WTC11 (cell line): ENCODE measurements around the gene MERTK. TPM values are rescaled to one million over a fixed set of nuclear protein-coding genes. Genes with fewer than 3 reads are reported as not detected.

Source experiments
- ATAC-seq: fragments of 200-7000 bp; cut with Tn5 transposase; 2 replicates; pipeline ENCODE4 v1.10.0; 2021; ENCODE audit warnings: mild to moderate bottlenecking, moderate library complexity
- CTCF ChIA-PET: fragments of 300-600 bp; sonication (Branson Sonifier 250); formaldehyde crosslinking; loops from one replicate; lab custom pipeline; 2021; ENCODE audit warnings: antibody characterized with exemption; lab: Charles Lee
- POLR2A ChIA-PET: fragments of 350-600 bp; sonication (Branson Sonifier 250); formaldehyde crosslinking; loops from one replicate; lab custom pipeline; 2021; ENCODE audit warnings: antibody characterized with exemption; lab: Charles Lee
- DNase-seq: peaks from one replicate; pipeline ENCODE4 v3.0.0; 2021; ENCODE audit warnings: low spot score
- H3K27ac Mint-ChIP-seq: 2 replicates; pipeline ENCODE4 v1.8.0; 2021; ENCODE audit warnings: mixed read lengths
- H3K27me3 Mint-ChIP-seq: 2 replicates; pipeline ENCODE4 v1.8.0; 2021; ENCODE audit warnings: low read depth, mild to moderate bottlenecking, moderate library complexity, mixed read lengths
- H3K36me3 Mint-ChIP-seq: 2 replicates; pipeline ENCODE4 v1.8.0; 2021; ENCODE audit warnings: mixed read lengths
- H3K4me1 Mint-ChIP-seq: 2 replicates; pipeline ENCODE4 v1.8.0; 2022; ENCODE audit warnings: mixed read lengths
- H3K4me3 Mint-ChIP-seq: 2 replicates; pipeline ENCODE4 v1.8.0; 2021; ENCODE audit warnings: mild to moderate bottlenecking, moderate library complexity, mixed read lengths
- H3K9me3 Mint-ChIP-seq: 2 replicates; pipeline ENCODE4 v1.8.0; 2021; ENCODE audit warnings: mixed read lengths
- AR ChIP-seq: fragments of 250-450 bp; sonication (Bioruptor Pico); IDR thresholded peaks from 2 replicates; pipeline ENCODE4 v1.9.0; 2021; ENCODE audit warnings: mild to moderate bottlenecking
- CBFB ChIP-seq: sonication (generic); formaldehyde crosslinking; IDR thresholded peaks from 2 replicates; pipeline ENCODE4 v1.8.1; 2022; ENCODE audit warnings: mild to moderate bottlenecking, low read depth, missing genetic modification reagents
- FOXJ3 ChIP-seq: sonication (generic); formaldehyde crosslinking; IDR thresholded peaks from 2 replicates; pipeline ENCODE4 v1.9.0; 2021; ENCODE audit warnings: missing genetic modification reagents, mild to moderate bottlenecking, borderline replicate concordance
- HMGXB4 ChIP-seq: sonication (generic); formaldehyde crosslinking; IDR thresholded peaks from 2 replicates; pipeline ENCODE4 v1.8.1; 2023; ENCODE audit warnings: mild to moderate bottlenecking, moderate library complexity, missing genetic modification reagents
- NFYB ChIP-seq: sonication (generic); formaldehyde crosslinking; conservative IDR thresholded peaks from 2 replicates; pipeline ENCODE4 v1.8.0; 2022; ENCODE audit warnings: low read depth, missing genetic modification reagents
- SMAD3 ChIP-seq: sonication (generic); formaldehyde crosslinking; IDR thresholded peaks from 2 replicates; pipeline ENCODE4 v1.8.0; 2022; ENCODE audit warnings: missing genetic modification reagents, mild to moderate bottlenecking, borderline replicate concordance
- SP1 ChIP-seq: sonication (generic); formaldehyde crosslinking; conservative IDR thresholded peaks from 2 replicates; pipeline ENCODE4 v1.8.1; 2022; ENCODE audit warnings: missing genetic modification reagents
- ZMAT4 ChIP-seq: fragments of 250-450 bp; sonication (Bioruptor Pico); IDR thresholded peaks from 2 replicates; pipeline ENCODE4 v1.9.0; 2021; ENCODE audit warnings: mild to moderate bottlenecking
- ZNF219 ChIP-seq: sonication (generic); formaldehyde crosslinking; IDR thresholded peaks from 2 replicates; pipeline ENCODE4 v1.8.0; 2023; ENCODE audit warnings: missing genetic modification reagents, mild to moderate bottlenecking, borderline replicate concordance
- ZNF512 ChIP-seq: sonication (generic); formaldehyde crosslinking; IDR thresholded peaks from 2 replicates; pipeline ENCODE4 v1.8.1; 2022; ENCODE audit warnings: missing genetic modification reagents, borderline replicate concordance
- total RNA-seq: library from RNA; stranded (reverse); gene quantifications from 3 replicates; pipeline ENCODE4 v1.2.3, GENCODE V29; 2021

Gene MERTK
- total RNA-seq, 1 experiment from 2014 or later = 6.9 TPM

GRCh38 chr2:112075490-112076260, 177.3 kb downstream of the MERTK start:
- H3K27ac Mint-ChIP-seq = no peak overlapping the region
- ATAC-seq (no peak), DNase-seq (no peak)
- no peaks in the 10 kb centered on the region for H3K27me3 Mint-ChIP-seq
- H3K4me3 Mint-ChIP-seq = no peak overlapping the region
- ChIA-PET CTCF (no interaction called here), POLR2A (no interaction called here)
- peaks cover 4% of the 10 kb centered on the region; the same call in 1 of the 2 replicates for H3K4me1 Mint-ChIP-seq
- H3K9me3 Mint-ChIP-seq = peaks cover 11% of the 10 kb centered on the region
- TF ChIP-seq SMAD3 (CRISPR knock-in tag) (no peak), ZMAT4 (no peak), SP1 (CRISPR knock-in tag) (no peak), ZNF512 (CRISPR knock-in tag) (no peak), ZNF219 (CRISPR knock-in tag) (no peak)
- peaks cover 15% of the 10 kb centered on the region for H3K36me3 Mint-ChIP-seq

GRCh38 chr2:112077814-112078213, 179.4 kb downstream of the MERTK start:
- TF ChIP-seq AR (CRISPR knock-in tag) (no peak), FOXJ3 (CRISPR knock-in tag) (no peak), HMGXB4 (CRISPR knock-in tag) (no peak), NFYB (CRISPR knock-in tag) (peak; percentile 52), CBFB (CRISPR knock-in tag) (no peak)
- peaks cover 11% of the 10 kb centered on the region for H3K9me3 Mint-ChIP-seq
- DNase-seq = peak; percentile 22

More at GRCh38 chr2:112077814-112078213, 179.4 kb downstream of the MERTK start:
- H3K4me3 Mint-ChIP-seq = no peak overlapping the region
- peaks cover 4% of the 10 kb centered on the region; the same call in 1 of the 2 replicates for H3K4me1 Mint-ChIP-seq
- H3K27ac Mint-ChIP-seq = 0 out of 2 replicates have a peak overlapping the region, but pooled peaks have one; percentile 58
- peak; percentile 91 for ATAC-seq
- ChIA-PET CTCF (interaction anchor here (0.8 kb wide), 1 partner anchor 46 kb away, joined by 3 read pairs; no protein-coding TSS in a partner anchor), POLR2A (interaction anchor here (0.5 kb wide), 1 partner anchor 138 kb away, joined by 4 read pairs; no protein-coding TSS in a partner anchor)
- no peaks in the 10 kb centered on the region for H3K27me3 Mint-ChIP-seq
- H3K36me3 Mint-ChIP-seq = peaks cover 14% of the 10 kb centered on the region

Other genes starting within 250 kb of the MERTK start
- 96.9 to 122 TPM (median 97.1 TPM) in 3 replicates for gene ANAPC1, start 14.4 kb upstream of the MERTK start, total RNA-seq
- gene TMEM87B, start 156.7 kb downstream of the MERTK start, total RNA-seq = 9.0 to 12.5 TPM (median 10.6 TPM) in 3 replicates
- gene FBLN7, start 239.8 kb downstream of the MERTK start, total RNA-seq = 0.55 to 0.96 TPM (median 0.80 TPM) in 3 replicates